SHP77 (cell line): ENCODE results near the gene SLC27A5.
"Not testable (repeated sequence)": the region's sequence is repeated elsewhere in the genome, so short reads cannot be mapped to it uniquely, and the experiment has no call there.

Experiments used
- DNase-seq, 2 experiments: peaks; one replicate each; lab custom pipeline; 2025; lab: John Stamatoyannopoulos, UW

SLC27A5 gene

GRCh38 chr19:58497634-58498170 is 14.1 kb downstream of the SLC27A5 start:
- DNase-seq = no peak

- DNase-seq = no peak
Observed at GRCh38 chr19:58492265-58492664, 19.5 kb downstream of the SLC27A5 start.

- DNase-seq = no peak
Observed at GRCh38 chr19:58491393-58491792, 20.4 kb downstream of the SLC27A5 start.

- not testable (repeated sequence) for DNase-seq
Observed at GRCh38 chr19:58484349-58484748, 27.4 kb downstream of the SLC27A5 start.

- DNase-seq = no peak
Observed at GRCh38 chr19:58483776-58484175, 28.0 kb downstream of the SLC27A5 start.

- DNase-seq = no peak
Observed at GRCh38 chr19:58482372-58482771, 29.4 kb downstream of the SLC27A5 start.

- no peak for DNase-seq
Observed at GRCh38 chr19:58480831-58481230, 31.0 kb downstream of the SLC27A5 start.

- DNase-seq = no peak
Observed at GRCh38 chr19:58480481-58480830, 31.3 kb downstream of the SLC27A5 start.

GRCh38 chr19:58479736-58480480 is 31.9 kb downstream of the SLC27A5 start:
- no peak for DNase-seq

GRCh38 chr19:58479303-58479702 is 32.5 kb downstream of the SLC27A5 start:
- DNase-seq = no peak

GRCh38 chr19:58477871-58478270 is 33.9 kb downstream of the SLC27A5 start:
- DNase-seq = no peak

GRCh38 chr19:58477130-58477529 is 34.7 kb downstream of the SLC27A5 start:
- DNase-seq = no peak

GRCh38 chr19:58476498-58477015 is 35.2 kb downstream of the SLC27A5 start:
- no peak for DNase-seq

- DNase-seq = peak; percentile 95 to 96
Observed at GRCh38 chr19:58475714-58476497, 35.9 kb downstream of the SLC27A5 start, which contains the start of gene ZNF446. ZNF446 (plus strand) TSS chr19:58476352; CDS start chr19:58477219, 867 bp downstream.

- DNase-seq = no peak
Observed at GRCh38 chr19:58474997-58475713, 36.6 kb downstream of the SLC27A5 start.

GRCh38 chr19:58474291-58474996 is 37.3 kb downstream of the SLC27A5 start:
- DNase-seq = no peak

GRCh38 chr19:58473775-58474174 is 38.0 kb downstream of the SLC27A5 start:
- no peak for DNase-seq

GRCh38 chr19:58471736-58472135 is 40.1 kb downstream of the SLC27A5 start:
- DNase-seq = no peak

- not testable (repeated sequence) for DNase-seq
Observed at GRCh38 chr19:58470837-58471543, 40.8 kb downstream of the SLC27A5 start.

GRCh38 chr19:58469241-58470013 is 42.4 kb downstream of the SLC27A5 start:
- no peak for DNase-seq
